CD1c-positive myeloid dendritic cell (primary cell): Measurements from ENCODE around the gene HM13.
"Not testable (repeated sequence)": the region's sequence is repeated elsewhere in the genome, so short reads cannot be mapped to it uniquely, and the experiment has no call there.

Experiments
- DNase-seq: peaks from one replicate; pipeline ENCODE4 v3.0.0-alpha.2; 2016; ENCODE audit errors: extremely low spot score

HM13 gene

DNA sequence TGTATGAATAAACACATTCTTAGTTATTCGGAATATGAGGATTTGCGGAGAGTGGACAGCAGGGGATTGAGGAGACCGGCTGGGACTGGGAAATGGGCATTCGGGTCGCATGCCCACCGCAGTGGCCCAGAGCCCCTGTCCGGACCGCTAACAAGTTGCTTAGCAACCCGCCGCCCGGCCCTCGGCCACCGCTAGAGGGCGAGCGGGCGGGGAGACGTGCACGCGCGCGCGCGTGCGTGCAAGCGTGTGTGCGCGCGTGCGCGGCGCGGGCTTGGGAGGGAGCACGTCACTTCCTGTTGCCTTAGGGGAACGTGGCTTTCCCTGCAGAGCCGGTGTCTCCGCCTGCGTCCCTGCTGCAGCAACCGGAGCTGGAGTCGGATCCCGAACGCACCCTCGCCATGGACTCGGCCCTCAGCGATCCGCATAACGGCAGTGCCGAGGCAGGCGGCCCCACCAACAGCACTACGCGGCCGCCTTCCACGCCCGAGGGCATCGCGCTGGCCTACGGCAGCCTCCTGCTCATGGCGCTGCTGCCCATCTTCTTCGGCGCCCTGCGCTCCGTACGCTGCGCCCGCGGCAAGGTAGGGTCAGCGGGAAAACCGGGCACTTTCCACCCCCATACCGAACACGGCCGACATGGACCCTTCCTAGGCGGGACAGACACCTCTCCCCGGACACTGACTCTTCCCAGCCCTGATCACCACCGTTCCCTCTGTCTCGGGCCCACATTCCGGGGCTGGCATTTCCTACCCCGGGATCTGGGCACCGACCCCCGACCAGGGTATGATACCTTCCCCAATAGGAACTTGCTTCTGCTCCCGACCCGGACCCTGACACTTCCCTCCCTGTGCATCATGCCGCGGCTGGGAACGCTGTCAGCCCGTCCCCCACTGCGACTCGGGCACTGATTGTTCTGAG, at the start of gene HM13:
Gene HM13 (plus strand): TSS at position 289 of the 918 bp plus-strand sequence. CDS start 110 bp downstream, at position 399.
- DNase-seq = peak; percentile 98

- not testable (repeated sequence) for DNase-seq
These were observed 43.3 kb upstream of the HM13 start for GRCh38 chr20:31470946-31471345.

GRCh38 chr20:31472395-31473330, 41.6 kb upstream of the HM13 start:
- DNase-seq = no peak

- DNase-seq = no peak
These were observed 40.7 kb upstream of the HM13 start for GRCh38 chr20:31473331-31474096.

- peak; percentile 23 for DNase-seq
These were observed 40.2 kb upstream of the HM13 start for GRCh38 chr20:31474097-31474436.

GRCh38 chr20:31474758-31475427, 39.3 kb upstream of the HM13 start, which contains the start of the genes DEFB124 and REM1:
Gene DEFB124, minus strand, starts transcription at chr20:31475127. Its CDS starts 2,114 bp downstream, at chr20:31473013.
Gene REM1, plus strand, starts transcription at chr20:31475288. Its CDS starts 1,158 bp downstream, at chr20:31476446.
- no peak for DNase-seq

GRCh38 chr20:31475472-31476293, 38.6 kb upstream of the HM13 start:
- no peak for DNase-seq

DNA sequence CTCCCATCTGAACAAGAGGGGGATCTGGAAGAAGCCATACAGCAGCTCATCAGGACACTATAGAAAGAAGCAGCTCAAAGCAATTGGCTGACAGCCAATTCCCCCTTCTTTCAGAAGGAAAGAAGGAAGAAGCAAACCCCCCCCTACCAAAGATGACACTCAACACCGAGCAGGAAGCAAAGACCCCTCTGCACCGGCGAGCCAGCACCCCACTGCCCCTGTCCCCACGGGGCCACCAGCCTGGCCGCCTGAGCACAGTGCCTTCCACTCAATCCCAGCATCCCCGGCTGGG, 38.0 kb upstream of the HM13 start:
- no peak for DNase-seq

DNA sequence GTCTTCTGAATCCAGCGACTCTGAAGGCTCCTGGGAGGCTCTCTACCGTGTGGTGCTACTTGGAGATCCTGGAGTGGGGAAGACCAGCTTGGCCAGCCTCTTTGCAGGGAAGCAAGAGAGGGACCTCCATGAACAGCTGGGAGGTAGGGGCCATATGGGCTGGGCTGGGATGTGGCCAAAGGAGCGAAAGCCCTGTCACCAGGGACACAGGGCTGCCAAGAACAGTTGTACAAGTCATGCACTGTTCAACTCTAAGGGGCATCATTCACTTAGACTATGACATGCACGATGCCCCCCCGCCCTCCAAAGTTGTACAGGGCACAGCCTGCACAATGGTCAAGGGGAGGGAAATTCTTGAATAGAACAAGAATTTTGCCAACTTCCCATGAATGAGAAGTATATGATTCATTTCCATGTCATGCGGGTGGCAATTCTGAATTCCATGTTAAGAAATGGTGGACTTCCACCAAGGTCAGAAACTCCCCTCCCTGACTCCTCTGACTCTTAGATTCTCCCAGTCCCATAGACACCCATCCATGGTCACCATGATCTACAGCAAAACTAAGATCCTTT, 37.5 kb upstream of the HM13 start:
- no peak for DNase-seq

DNA sequence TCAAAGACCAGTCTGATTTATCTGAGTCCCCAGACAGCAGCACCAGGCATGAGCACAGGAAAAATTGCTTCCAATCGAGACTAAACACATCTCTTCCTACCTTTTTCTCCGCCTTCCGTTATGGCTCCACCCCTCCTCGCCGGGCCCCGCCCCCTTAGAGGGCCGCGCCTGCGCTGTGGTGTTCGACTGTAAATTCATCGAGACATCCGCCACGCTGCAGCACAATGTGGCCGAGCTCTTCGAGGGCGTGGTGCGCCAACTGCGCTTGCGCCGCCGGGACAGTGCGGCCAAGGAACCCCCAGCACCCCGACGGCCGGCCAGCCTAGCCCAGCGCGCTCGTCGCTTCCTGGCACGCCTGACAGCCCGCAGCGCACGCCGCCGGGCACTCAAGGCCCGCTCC, 30.2 kb upstream of the HM13 start:
- no peak for DNase-seq

- DNase-seq = no peak
These were observed 28.5 kb upstream of the HM13 start for GRCh38 chr20:31485450-31486339.

- DNase-seq = no peak
These were observed 26.1 kb upstream of the HM13 start for GRCh38 chr20:31488115-31488514.

GRCh38 chr20:31489152-31489551, 25.1 kb upstream of the HM13 start:
- no peak for DNase-seq

GRCh38 chr20:31490752-31491151, 23.5 kb upstream of the HM13 start:
- DNase-seq = no peak

- peak; percentile 20 for DNase-seq
These were observed 20.1 kb upstream of the HM13 start for GRCh38 chr20:31494131-31494530.

DNA sequence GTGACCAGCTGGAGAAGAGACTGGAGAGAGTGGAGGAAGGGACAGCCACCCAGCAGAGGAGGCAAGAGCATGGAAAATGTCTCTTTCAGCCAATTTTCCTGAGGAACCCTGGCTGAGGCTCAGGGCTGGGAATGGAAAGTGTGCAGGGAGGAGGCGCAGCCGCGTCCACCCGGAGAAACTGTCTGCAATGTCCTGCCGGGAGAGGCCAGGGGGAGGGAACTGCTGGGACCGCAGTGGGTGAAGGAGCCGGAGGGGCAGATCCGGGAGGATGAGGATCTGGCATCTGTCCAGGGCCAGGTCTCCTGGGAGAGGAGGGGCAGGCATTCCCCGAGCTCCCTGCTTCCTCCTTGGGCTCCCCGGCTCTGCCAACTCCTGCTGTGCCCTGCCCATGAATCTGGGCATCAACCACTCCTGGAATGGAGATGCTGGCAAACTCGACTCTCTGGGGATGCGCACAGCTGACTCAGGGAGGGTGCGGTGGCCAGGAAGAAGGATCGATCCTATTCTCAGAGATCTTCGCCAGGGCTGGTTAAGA, 17.4 kb upstream of the HM13 start:
- DNase-seq = no peak

DNA sequence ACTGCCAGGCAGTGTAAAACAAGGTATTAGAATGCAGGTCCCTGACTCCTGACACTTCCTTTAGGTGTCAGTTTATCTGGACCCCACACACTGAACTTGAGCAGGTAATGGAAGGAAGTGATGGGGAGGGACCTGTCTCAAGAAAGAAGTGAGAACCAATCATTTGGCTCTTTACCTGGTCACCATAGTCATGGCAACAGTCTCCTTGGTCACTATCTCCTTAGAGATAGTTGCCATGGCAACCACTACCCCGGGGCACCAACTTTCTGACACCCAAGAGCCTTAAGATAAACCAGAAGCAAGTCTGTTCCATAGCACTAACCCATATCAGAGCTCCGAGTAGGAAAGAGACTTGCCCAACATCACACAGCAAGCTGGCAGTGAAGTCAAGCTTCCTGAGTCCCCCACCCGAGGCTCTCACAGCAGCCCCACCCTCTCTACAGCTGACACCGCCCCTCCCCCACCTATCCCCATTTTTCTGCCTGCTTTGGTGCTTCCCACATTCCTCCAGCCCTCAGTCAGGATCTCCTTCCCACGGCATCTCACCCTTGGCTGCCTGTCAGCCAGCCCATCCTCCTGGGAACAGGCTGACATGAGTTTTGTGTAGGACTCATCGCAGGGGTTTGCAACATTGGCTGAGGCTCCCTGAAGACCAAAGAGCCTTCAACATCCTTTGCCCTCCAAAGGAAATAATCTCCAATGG, 16.3 kb upstream of the HM13 start:
- DNase-seq = no peak

- DNase-seq = no peak
These were observed 13.7 kb upstream of the HM13 start for GRCh38 chr20:31500527-31500926.
